Stimulated activated CD8-positive, alpha-beta memory T cell treated with anti-CD3 and anti-CD28 coated beads, Interleukin-7, amount 100 ng/mL, for 1 hour (primary cell): ENCODE measurements around the gene SPDYE3.
"Not testable (repeated sequence)": the region's sequence is repeated elsewhere in the genome, so short reads cannot be mapped to it uniquely, and the experiment has no call there.

Experiments
- DNase-seq, 2 donors: peaks; one replicate each; pipeline ENCODE4 v3.0.0-alpha.2; 2020; ENCODE audit warnings: low read depth in 2 of 2

Gene SPDYE3

GRCh38 chr7:100352230-100352781 lies 44.8 kb downstream of the SPDYE3 start:
- DNase-seq = not testable (repeated sequence)

DNA sequence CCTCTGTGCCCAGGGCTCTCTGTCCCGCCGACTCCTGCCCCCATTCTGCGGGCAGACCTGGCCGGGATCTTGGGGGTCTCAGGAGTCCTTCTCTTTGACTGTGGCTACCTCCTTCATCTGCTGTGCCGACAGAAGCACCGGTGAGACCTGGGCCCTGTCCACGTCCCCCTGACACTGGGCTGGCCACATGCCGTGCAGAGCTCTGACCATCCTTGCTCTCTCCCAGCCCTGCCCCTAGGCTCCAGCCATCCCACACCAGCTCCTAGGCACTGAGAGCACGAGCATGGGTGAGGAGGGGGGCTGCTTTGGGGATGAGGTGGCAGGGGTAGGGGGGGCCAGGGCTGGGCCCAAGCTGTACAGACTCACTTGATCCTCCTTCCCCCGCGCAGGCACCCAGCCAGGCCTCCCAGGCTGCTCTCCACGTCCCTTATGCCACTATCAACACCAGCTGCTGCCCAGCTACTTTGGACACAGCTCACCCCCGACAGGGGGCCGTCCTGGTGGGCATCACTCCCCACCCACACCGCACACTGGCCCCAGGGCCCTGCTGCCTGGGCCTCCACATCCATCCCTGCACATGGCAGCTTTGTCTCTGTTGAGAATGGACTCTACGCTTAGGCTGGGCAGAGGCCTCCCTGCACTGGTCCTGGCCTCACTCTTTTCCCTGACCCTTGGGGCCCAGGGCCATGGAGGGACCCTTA lies 45.6 kb downstream of the SPDYE3 start:
- no peak for DNase-seq

- no peak for DNase-seq
These were observed 46.3 kb downstream of the SPDYE3 start for GRCh38 chr7:100353685-100354330.

DNA sequence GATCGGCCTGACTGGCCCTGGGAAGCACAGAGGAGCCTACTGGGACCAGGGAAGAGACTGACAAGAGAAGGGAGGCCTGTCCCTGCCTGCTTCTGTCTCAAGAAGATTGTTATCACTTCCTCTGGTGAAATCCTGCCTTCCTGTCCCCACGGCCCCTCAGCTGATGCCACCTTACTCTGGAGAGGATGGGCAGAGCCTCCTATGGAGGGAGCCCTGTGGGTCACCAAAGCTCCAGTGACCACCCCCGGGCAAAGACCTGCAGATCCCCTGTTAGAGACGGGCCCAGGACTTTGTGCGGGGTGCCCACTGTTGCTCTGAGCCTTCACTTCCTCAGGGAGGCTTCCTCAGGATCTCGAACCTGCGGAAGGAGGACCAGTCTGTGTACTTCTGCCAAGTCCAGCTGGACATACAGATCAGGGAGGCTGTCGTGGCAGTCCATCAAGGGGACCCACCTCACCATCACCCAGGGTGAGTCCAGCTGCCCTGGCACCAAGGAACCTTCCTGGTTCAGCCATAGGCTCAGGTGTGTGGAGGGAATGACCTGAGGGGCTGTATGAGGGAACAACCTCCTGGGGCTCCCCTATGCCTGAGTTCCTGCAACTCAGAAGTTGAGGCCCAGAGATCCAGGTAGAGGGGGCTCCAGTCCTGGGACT lies 49.0 kb downstream of the SPDYE3 start:
- DNase-seq = no peak

DNA sequence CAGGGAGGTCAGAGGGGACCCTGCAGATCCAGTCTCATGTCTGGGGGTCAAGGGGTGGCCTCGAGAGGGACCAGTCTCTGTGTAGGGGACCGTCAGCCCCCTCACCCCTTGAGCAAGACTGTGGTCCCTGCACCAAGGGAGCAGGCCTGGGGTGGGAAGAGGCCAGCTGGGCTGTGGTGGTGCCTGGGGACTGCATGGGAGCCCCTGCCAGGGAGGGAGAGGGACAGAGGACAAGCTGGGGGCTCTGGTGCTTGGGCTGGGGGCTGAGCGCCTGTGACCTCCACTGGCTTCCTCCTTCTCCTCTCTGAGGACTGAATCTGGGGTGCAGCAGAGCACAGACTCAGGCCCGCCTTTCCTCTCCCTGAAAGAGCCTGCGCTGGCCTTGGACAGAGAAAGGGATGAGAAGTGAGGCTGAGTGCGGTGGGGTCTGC lies 49.6 kb downstream of the SPDYE3 start:
- no peak for DNase-seq

- no peak for DNase-seq
These were observed 50.7 kb downstream of the SPDYE3 start, which contains the start of gene PILRB for GRCh38 chr7:100358027-100358856. Gene PILRB (plus strand): TSS chr7:100358117. CDS start chr7:100358303, 186 bp downstream.

- DNase-seq = no peak
These were observed 51.3 kb downstream of the SPDYE3 start for GRCh38 chr7:100358857-100359212.

GRCh38 chr7:100360135-100360854 lies 52.8 kb downstream of the SPDYE3 start:
- DNase-seq = no peak

DNA sequence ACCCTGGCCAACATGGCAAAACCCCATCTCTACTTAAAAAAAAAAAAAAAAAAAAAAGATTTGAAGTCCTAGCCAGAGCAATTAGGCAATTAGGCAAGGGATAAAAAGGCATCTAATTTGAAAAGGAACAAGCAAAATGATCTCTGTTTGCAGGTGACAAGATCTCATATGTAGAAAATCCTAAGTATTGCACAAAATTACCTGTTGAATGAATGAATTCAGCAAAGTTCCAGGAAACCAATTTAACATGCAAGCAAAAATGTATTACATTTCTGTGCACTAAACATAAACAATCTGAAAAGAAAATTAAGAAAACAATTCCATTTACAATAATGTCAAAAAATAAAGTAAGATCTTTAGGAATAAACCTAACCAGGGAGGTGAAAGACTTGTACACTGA lies 55.6 kb downstream of the SPDYE3 start:
- no peak for DNase-seq

- DNase-seq = not testable (repeated sequence)
These were observed 56.3 kb downstream of the SPDYE3 start for GRCh38 chr7:100363797-100364196.

DNA sequence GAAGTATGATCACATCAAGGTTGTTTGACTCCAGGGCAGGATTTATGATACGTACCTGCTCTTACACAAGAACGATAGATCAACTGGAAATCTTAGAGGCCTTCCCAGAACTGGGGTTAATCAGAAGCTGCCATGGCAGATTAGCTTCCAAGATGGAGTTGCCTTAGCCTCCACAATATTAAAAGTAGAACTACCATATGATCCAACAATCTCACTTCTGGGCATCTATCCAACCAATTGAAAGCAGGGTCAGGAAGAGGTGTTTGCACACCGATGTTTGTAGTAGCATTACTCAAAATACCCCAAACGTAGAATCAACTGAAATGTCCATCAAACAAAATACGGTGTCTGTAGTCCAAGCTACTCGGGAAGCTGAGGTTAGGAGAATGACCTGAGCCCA lies 57.0 kb downstream of the SPDYE3 start:
- no peak for DNase-seq

DNA sequence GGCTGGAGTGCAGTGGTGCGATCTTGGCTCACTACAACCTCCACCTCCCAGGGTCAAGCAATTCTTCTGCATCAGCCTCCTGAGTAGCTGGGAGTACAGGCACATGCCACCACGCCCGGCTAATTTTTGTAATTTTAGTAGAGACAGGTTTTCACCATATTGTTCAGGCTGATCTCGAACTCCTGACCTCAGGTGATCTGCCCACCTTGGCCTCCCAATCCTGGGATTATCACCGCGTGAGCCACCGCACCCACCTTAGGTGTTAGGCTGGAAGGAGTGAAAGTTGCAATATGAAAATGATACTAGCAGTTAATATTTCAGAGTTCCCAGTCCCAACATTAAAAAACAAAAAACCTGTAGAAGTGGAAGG lies 58.5 kb downstream of the SPDYE3 start:
- not testable (repeated sequence) for DNase-seq

GRCh38 chr7:100366411-100367250 lies 59.1 kb downstream of the SPDYE3 start:
- DNase-seq = no peak

GRCh38 chr7:100367251-100367620 lies 59.7 kb downstream of the SPDYE3 start:
- DNase-seq = no peak

DNA sequence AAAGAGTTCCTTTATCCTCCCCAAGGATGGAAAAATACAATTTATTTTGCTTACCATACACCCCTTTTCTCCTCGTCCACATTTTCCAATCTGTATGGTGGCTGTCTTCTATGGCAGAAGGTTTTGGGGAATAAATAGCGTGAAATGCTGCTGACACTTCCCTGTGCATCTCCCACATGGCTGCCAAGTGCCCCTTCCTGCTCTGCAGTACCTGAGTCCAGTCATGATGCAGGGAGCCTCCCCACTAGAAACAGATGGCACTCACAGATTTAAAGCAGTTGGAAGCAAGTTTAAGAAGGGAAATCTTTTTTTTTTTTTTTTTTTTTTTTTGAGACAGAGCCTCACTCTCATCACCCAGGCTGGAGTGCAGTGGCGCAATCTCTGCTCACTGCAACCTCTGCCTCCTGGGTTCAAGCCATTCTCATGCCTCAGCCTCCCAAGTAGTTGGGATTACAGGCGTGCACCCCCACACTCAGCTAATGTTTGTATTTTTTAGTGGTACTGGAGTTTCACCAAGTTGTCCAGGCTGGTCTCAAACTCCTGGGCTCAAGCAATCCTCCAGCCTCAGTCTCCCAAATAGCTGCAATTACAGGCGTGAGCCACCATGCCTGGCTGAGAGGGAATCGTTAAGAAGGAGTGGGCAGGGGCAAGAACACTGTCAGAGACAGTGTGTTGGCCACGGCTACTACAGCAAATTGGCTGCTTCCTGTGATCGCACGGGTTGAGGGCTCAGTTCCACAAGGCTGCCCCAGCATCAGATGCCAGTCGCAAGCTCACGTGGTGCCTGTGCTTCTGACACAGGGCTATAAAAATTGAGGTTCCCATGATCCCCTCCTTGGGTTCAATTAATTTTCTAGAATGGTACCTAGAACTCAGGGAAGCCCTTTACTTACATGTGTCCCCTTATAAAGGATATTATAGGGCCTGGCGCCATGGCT lies 60.4 kb downstream of the SPDYE3 start:
- DNase-seq = no peak

DNA sequence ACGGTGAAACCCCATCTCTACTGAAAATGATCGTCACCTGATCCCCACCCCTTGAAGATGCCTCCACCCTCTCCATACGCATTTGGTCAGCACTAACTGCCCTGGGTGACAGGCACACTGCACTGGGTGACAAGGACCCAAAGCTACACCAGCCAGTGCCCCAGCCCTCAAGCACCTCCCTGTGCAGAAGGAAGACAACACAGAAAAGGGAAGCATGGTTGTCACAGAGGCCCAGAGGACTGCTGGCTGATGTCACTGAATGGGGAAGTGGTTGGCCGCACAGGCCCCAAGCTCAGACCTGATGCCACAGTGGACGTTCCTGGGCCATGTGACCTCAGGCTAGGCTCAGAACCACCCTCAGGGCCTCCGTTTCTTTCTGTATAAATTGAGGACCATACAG lies 61.6 kb downstream of the SPDYE3 start:
- peak in 1 of 2 donors; percentile 31 for DNase-seq

DNA sequence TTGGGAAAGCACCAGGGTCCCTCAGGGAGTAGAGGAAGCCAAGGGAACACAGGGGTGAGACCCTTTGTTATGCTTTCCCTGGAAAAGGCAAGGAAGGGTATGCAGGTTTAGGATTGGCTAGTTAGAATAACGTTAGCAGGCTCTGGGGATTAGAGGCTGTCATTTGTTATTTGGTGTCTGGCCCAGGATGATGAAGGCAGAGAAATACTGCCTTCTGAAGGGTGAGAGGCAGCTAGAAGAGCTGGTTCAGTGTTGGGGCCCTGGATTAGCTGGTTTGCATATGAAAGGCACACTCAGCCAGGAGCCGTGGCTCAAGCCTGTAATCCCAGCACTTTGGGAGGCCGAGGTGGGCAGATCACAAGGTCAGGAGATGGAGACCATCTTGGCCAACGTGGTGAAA lies 62.8 kb downstream of the SPDYE3 start:
- DNase-seq = no peak

- no peak for DNase-seq
These were observed 63.2 kb downstream of the SPDYE3 start for GRCh38 chr7:100370746-100371145.

- no peak for DNase-seq
These were observed 64.2 kb downstream of the SPDYE3 start for GRCh38 chr7:100371561-100372171.
